Ascending aorta (tissue), 2 donors: Measurements from ENCODE around the gene CSNK2A1. TPM values are rescaled to one million over a fixed set of nuclear protein-coding genes. Genes with fewer than 3 reads are reported as not detected.

Experiments
- DNase-seq, 2 donors: peaks; one replicate each; pipeline ENCODE4 v3.0.0-alpha.2; 2019; ENCODE audit warnings: low spot score in 2 of 2
- H3K27ac ChIP-seq, 2 donors: fragments of 200-600 bp; sonication (generic); one replicate each; pipeline ENCODE4 v1.5.1; 2016 to 2017; ENCODE audit warnings: mild to moderate bottlenecking in 1 of 2
- H3K27me3 ChIP-seq: fragments of 200-600 bp; sonication (generic); one replicate; pipeline ENCODE4 v1.5.1; 2017
- H3K36me3 ChIP-seq, 2 donors: fragments of 200-600 bp; sonication (generic); one replicate each; pipeline ENCODE4 v1.5.1; 2016
- H3K4me1 ChIP-seq, 2 donors: fragments of 200-600 bp; sonication (generic); one replicate each; pipeline ENCODE4 v1.5.1; 2016 to 2017; ENCODE audit warnings: mild to moderate bottlenecking in 1 of 2
- H3K4me3 ChIP-seq, 2 donors: fragments of 200-600 bp; sonication (generic); one replicate each; pipeline ENCODE4 v1.5.1; 2016 to 2017; ENCODE audit warnings: mild to moderate bottlenecking in 1 of 2
- H3K9me3 ChIP-seq, 2 donors: fragments of 200-600 bp; sonication (generic); one replicate each; pipeline ENCODE4 v1.5.1; 2016
- intact Hi-C: fragments of 100-400 bp; cut with DNase I; formaldehyde crosslinking; loops from one replicate; pipeline ENCODE4 v1.15.1; 2023
- total RNA-seq: library from RNA; depleted of rRNA; stranded (reverse); fragments of >200 nt; gene quantifications from one replicate; pipeline ENCODE4 v1.1.0, GENCODE V29; 2016
- TF ChIP-seq, protein P1 (sequence below), 3 experiments: fragments of 200-600 bp in 2 of 3; fragments of 450-650 bp in 1 of 3; sonication (generic) in 2 of 3; IDR thresholded peaks; one replicate each; pipeline ENCODE4 v1.5.1; 2016 to 2019; ENCODE audit warnings: antibody characterized with exemption in 3 of 3, mild to moderate bottlenecking in 1 of 3, moderate library complexity in 1 of 3

The CSNK2A1 gene
- total RNA-seq, 1 donor from 2014 or later: 74.1 TPM

GRCh38 chr20:475463-476357, 67.9 kb downstream of the CSNK2A1 start:
- intact Hi-C loops: loop anchor here (5.0 kb wide), 1 partner anchor 43 kb away; no protein-coding TSS in a partner anchor
- H3K36me3 ChIP-seq: peaks cover 0 to 7% of the 10 kb centered on the region in 2 donors
- peaks cover 0 to 7% of the 10 kb centered on the region in 2 donors for H3K4me1 ChIP-seq
- TF ChIP-seq, protein P1, sequence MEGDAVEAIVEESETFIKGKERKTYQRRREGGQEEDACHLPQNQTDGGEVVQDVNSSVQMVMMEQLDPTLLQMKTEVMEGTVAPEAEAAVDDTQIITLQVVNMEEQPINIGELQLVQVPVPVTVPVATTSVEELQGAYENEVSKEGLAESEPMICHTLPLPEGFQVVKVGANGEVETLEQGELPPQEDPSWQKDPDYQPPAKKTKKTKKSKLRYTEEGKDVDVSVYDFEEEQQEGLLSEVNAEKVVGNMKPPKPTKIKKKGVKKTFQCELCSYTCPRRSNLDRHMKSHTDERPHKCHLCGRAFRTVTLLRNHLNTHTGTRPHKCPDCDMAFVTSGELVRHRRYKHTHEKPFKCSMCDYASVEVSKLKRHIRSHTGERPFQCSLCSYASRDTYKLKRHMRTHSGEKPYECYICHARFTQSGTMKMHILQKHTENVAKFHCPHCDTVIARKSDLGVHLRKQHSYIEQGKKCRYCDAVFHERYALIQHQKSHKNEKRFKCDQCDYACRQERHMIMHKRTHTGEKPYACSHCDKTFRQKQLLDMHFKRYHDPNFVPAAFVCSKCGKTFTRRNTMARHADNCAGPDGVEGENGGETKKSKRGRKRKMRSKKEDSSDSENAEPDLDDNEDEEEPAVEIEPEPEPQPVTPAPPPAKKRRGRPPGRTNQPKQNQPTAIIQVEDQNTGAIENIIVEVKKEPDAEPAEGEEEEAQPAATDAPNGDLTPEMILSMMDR (IDR thresholded peaks at IDR 0.05): no peak
- no peaks in the 10 kb centered on the region for H3K27me3 ChIP-seq
- peak overlapping the region; percentile 26 to 39 for H3K27ac ChIP-seq
- H3K4me3 ChIP-seq: no peak overlapping the region
- no peaks in the 10 kb centered on the region for H3K9me3 ChIP-seq
- DNase-seq: no peak

DNA sequence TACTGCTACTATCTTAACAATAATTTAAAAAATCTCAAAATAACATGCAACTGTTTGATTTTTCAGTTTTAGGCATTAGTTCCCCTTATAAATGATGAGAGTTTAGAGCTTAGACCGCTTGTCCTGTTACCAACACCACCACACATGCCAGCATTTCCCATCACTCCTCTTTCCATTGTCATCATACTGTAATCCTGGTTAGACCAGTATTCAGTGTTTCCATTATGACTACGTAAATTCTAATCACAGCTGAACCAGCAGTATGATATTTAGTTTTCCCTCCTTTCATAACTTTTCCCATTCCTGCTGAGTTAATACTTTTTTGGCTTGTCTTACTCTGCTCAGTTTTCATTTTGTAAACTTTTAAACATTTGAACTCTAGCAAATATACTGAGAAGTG, 69.0 kb downstream of the CSNK2A1 start:
- Histone ChIP-seq H3K27me3 (no peaks in the 10 kb centered on the region), H3K36me3 (peaks cover 0 to 7% of the 10 kb centered on the region in 2 donors), H3K27ac (no peak overlapping the region), H3K9me3 (no peaks in the 10 kb centered on the region), H3K4me3 (no peak overlapping the region), H3K4me1 (peaks cover 0 to 7% of the 10 kb centered on the region in 2 donors)
- TF ChIP-seq, protein P1 (IDR thresholded peaks at IDR 0.05): no peak
- no peak for DNase-seq
- intact Hi-C loops: no loop called here

GRCh38 chr20:472889-473292, 70.7 kb downstream of the CSNK2A1 start:
- TF ChIP-seq, protein P1 (IDR thresholded peaks at IDR 0.05): no peak
- peaks cover 0 to under 1% of the 10 kb centered on the region in 2 donors for H3K36me3 ChIP-seq
- no peak for DNase-seq
- no peaks in the 10 kb centered on the region for H3K4me1 ChIP-seq
- intact Hi-C loops: no loop called here
- no peaks in the 10 kb centered on the region for H3K9me3 ChIP-seq
- H3K27me3 ChIP-seq: no peaks in the 10 kb centered on the region
- H3K4me3 ChIP-seq: no peak overlapping the region
- H3K27ac ChIP-seq: no peak overlapping the region

DNA sequence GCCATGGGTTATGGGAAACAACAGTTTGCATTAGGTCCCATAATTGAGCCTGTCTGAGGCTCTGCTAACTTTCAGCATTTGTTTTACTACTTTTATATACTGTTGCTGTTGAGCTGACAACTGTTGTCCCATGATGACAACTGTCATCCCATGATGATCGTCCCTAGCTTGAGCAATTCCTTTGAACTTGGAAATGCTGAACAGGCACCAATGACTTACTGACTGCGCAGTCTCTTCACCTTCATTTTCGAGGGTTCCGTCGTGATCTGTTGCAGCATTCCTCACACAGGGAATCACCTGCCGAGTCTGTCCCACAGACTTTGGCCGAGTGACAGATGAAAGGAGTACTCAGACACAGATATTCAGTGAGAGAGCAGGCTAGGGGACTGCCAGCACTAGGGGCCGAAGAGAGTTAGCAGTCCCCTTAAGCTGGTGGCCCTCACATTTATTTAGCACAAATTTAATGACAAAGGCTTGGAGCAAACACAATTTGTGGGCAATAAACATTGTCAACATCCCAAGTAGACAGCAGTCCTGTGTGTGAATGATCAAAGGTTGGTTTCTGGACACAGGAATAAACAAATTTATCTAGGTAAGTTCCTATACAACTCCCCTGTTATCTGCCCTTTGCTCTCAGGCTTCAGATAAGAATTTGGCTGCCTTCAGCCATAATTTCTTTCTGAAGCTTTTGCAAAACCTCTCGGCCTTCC, 71.3 kb downstream of the CSNK2A1 start:
- intact Hi-C loops: no loop called here
- no peak overlapping the region for H3K27ac ChIP-seq
- H3K4me3 ChIP-seq: no peak overlapping the region
- H3K36me3 ChIP-seq: no peaks in the 10 kb centered on the region
- TF ChIP-seq, protein P1 (IDR thresholded peaks at IDR 0.05): no peak
- no peaks in the 10 kb centered on the region for H3K27me3 ChIP-seq
- no peaks in the 10 kb centered on the region for H3K9me3 ChIP-seq
- no peak for DNase-seq
- no peaks in the 10 kb centered on the region for H3K4me1 ChIP-seq

DNA sequence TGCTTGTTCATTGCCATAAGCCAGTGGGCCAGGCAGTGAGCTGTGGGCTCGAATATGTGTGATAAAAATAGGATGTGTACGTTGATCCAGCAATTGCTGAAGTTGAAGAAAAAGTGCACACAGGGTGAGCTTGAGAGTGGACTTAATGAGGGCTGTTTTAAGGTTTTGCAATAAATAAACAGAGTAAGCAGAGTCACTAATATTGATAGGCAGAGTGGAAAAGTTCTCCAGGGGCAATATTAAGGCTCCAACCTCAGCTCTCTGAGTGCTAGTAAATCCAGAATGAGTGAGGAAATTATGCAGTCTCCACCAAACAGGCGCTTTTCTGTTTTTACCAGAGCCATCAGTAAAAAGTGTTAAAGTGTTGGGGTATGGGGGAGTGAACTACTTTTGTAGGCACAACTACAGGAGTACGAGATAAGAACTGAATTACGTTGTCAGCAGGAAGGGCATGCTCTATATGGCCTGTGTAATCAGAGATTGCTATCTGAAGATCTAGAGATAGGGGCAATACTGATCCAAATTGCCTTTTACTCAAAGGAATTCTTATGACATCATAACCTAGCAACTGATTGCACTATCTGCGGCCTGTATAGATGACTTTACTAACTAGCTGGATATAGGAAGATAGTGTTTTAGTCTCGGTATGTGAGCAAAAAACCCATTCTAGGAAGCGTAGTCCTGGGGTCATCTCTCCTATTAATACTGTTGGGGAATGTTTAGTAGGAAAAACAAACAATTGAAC, 73.7 kb downstream of the CSNK2A1 start:
- Histone ChIP-seq H3K27me3 (no peaks in the 10 kb centered on the region), H3K4me3 (no peak overlapping the region)
- intact Hi-C loops: loop anchor here (10.0 kb wide), 1 partner anchor 205 kb away; no protein-coding TSS in a partner anchor

More for the DNA sequence above, 73.7 kb downstream of the CSNK2A1 start:
- H3K4me1 ChIP-seq: no peaks in the 10 kb centered on the region
- H3K9me3 ChIP-seq: no peaks in the 10 kb centered on the region
- no peak overlapping the region for H3K27ac ChIP-seq
- DNase-seq: no peak
- H3K36me3 ChIP-seq: no peaks in the 10 kb centered on the region
- TF ChIP-seq, protein P1 (IDR thresholded peaks at IDR 0.05): no peak
